H1 (cell line): ENCODE results near the gene BSDC1.
A peak's percentile ranks its signal among the peaks of the same experiment; 100 is the strongest.

Source experiments
- BCL11A ChIP-seq, 2 experiments: IDR thresholded peaks; one replicate each; pipeline ENCODE4 v1.6.1; 2011; ENCODE audit warnings: low read depth in 2 of 2, low read length in 2 of 2, mild to moderate bottlenecking in 2 of 2
- CBX5 ChIP-seq: fragments of 300-800, 300-1000 bp; sonication (generic); IDR thresholded peaks from 2 replicates; pipeline ENCODE4 v1.7.1; 2016; ENCODE audit warnings: antibody characterized with exemption, low read length, low read depth
- CREB1 ChIP-seq: IDR thresholded peaks from 2 replicates; pipeline ENCODE4 v1.6.1; 2012; ENCODE audit warnings: inconsistent platforms
- CTCF ChIP-seq, 3 experiments: IDR thresholded peaks; 1 replicate in 2 of 3; 2 replicates in 1 of 3; pipeline versions ENCODE4 v1.5.1 to v1.6.1; 2011; ENCODE audit warnings: low read length in 3 of 3, mild to moderate bottlenecking in 3 of 3, inconsistent platforms in 2 of 3, low read depth in 1 of 3, moderate library complexity in 1 of 3; ENCODE audit not compliant: insufficient read depth in 1 of 3; ENCODE audit errors: control extremely low read depth in 1 of 3
- EP300 ChIP-seq, 2 experiments: IDR thresholded peaks; 1 replicate in 1 of 2; 2 replicates in 1 of 2; pipeline ENCODE4 v1.6.1; 2011 to 2012; ENCODE audit warnings: low read depth in 2 of 2, low read length in 2 of 2, mild to moderate bottlenecking in 2 of 2, borderline replicate concordance in 1 of 2, inconsistent platforms in 1 of 2, moderate library complexity in 1 of 2
- EZH2 ChIP-seq: fragments of 200-600 bp; sonication (generic); IDR thresholded peaks from 2 replicates; pipeline ENCODE4 v1.7.1; 2012; ENCODE audit warnings: low read depth, mild to moderate bottlenecking, moderate library complexity, low read length, inconsistent platforms; ENCODE audit not compliant: severe bottlenecking
- KDM1A ChIP-seq: fragments of 200-600, 300-600 bp; sonication (generic); IDR thresholded peaks from 2 replicates; pipeline ENCODE4 v1.7.1; 2016; ENCODE audit warnings: mild to moderate bottlenecking, low read length, borderline replicate concordance
- POLR2A ChIP-seq, 2 experiments: IDR thresholded peaks; 1 replicate in 1 of 2; 2 replicates in 1 of 2; pipeline ENCODE4 v1.6.1; 2011; ENCODE audit warnings: low read depth in 2 of 2, low read length in 2 of 2, mild to moderate bottlenecking in 2 of 2; ENCODE audit errors: control extremely low read depth in 1 of 2
- POLR2AphosphoS5 ChIP-seq: IDR thresholded peaks from 2 replicates; pipeline ENCODE4 v1.6.1; 2011; ENCODE audit warnings: low read depth, low read length
- SP4 ChIP-seq: IDR thresholded peaks from 2 replicates; pipeline ENCODE4 v1.6.1; 2012; ENCODE audit warnings: low read length, inconsistent platforms
- SUZ12 ChIP-seq: fragments of 200-600 bp; sonication (generic); IDR thresholded peaks from 2 replicates; pipeline ENCODE4 v1.6.1; 2012; ENCODE audit warnings: mild to moderate bottlenecking, inconsistent platforms, low read length, moderate library complexity, mixed read lengths
- YY1 ChIP-seq: IDR thresholded peaks from 2 replicates; pipeline ENCODE4 v1.6.1; 2011; ENCODE audit warnings: low read depth, mild to moderate bottlenecking, low read length
- ZNF274 ChIP-seq: IDR thresholded peaks from 2 replicates; pipeline ENCODE4 v1.7.0; 2012; ENCODE audit warnings: low read length, borderline replicate concordance; ENCODE audit errors: extremely low read depth

GRCh38 chr1:32438136-32438535 lies 43.9 kb upstream of the BSDC1 start:
- no peak for TF ChIP-seq KDM1A
- no peak for TF ChIP-seq CTCF (IDR thresholded peaks at IDR 0.05; ENCODE audit: control extremely low read depth in 1 of 3, insufficient read depth in 1 of 3, low read depth in 1 of 3, low read length in 3 of 3)
- TF ChIP-seq SUZ12: no peak
- TF ChIP-seq YY1: no peak
- TF ChIP-seq CBX5: no peak
- no peak for TF ChIP-seq POLR2AphosphoS5
- no peak for TF ChIP-seq EP300 (IDR thresholded peaks at IDR 0.05; ENCODE audit: borderline replicate concordance in 1 of 2, low read depth in 2 of 2, low read length in 2 of 2)
- no peak for TF ChIP-seq SP4
- no peak for TF ChIP-seq POLR2A (IDR thresholded peaks at IDR 0.05; ENCODE audit: control extremely low read depth in 1 of 2, low read depth in 2 of 2, low read length in 2 of 2)
- peak in 1 of 2 experiments; percentile 69 for TF ChIP-seq BCL11A (IDR thresholded peaks at IDR 0.05; ENCODE audit: low read depth in 2 of 2, low read length in 2 of 2)
- no peak for TF ChIP-seq EZH2
- TF ChIP-seq CREB1: no peak
- no peak for TF ChIP-seq ZNF274
